GM12878 (cell line): ENCODE measurements around the gene TOGARAM1. TPM values are rescaled to one million over a fixed set of nuclear protein-coding genes. Genes with fewer than 3 reads are reported as not detected.

Experiments used
- ATAC-seq: fragments of 200-7000 bp; cut with Tn5 transposase; 3 replicates; pipeline ENCODE4 v1.9.1; 2020; ENCODE audit warnings: mild to moderate bottlenecking, moderate library complexity
- BruUV-seq: library from RNA; stranded (reverse); fragments of 400-500 nt; replicated peaks from 2 replicates; lab custom pipeline; 2021; lab: Mats Ljungman, UMichigan
- CTCF ChIA-PET: fragments of 300-600 bp; sonication (Branson Sonifier 250); formaldehyde crosslinking; extraction: SDS; loops from one replicate; lab custom pipeline; 2021; ENCODE audit warnings: inconsistent platforms; lab: Yijun Ruan, JAX
- POLR2A ChIA-PET: fragments of 350-600 bp; formaldehyde crosslinking; extraction: SDS; loops from one replicate; lab custom pipeline; 2021; ENCODE audit warnings: inconsistent platforms; lab: Charles Lee
- RAD21 ChIA-PET: fragments of 300-600 bp; sonication (Branson Sonifier 250); formaldehyde crosslinking; loops from one replicate; lab custom pipeline; 2023; ENCODE audit warnings: antibody characterized with exemption; ENCODE audit not compliant: unreplicated experiment; lab: Charles Lee
- SMC1A ChIA-PET: fragments of 300-600 bp; sonication (Branson Sonifier 250); formaldehyde crosslinking; loops from one replicate; lab custom pipeline; 2023; ENCODE audit not compliant: unreplicated experiment, uncharacterized antibody; lab: Charles Lee
- DNase-seq: peaks from one replicate; pipeline ENCODE4 v3.0.0-alpha.2; 2011; ENCODE audit warnings: low read depth, low spot score
- FAIRE-seq: peaks from 3 replicates; lab custom pipeline; 2011; peaks lifted over from hg19 to GRCh38; lab: Jason Lieb, UNC
- H2AFZ ChIP-seq: 2 replicates; pipeline ENCODE4 v1.6.0; 2011; ENCODE audit warnings: low read depth, low read length, control low read depth; ENCODE audit not compliant: control insufficient read depth
- H3K27ac ChIP-seq: 2 replicates; pipeline ENCODE4 v1.5.1; 2011; ENCODE audit warnings: control low read depth; ENCODE audit not compliant: control insufficient read depth, insufficient read depth
- H3K27me3 ChIP-seq, 2 experiments: replicated peaks in 1 of 2; 2 replicates each; pipeline versions ENCODE4 v1.6.0 to v1.6.1; 2011; ENCODE audit warnings: low read length in 1 of 2; ENCODE audit not compliant: control insufficient read depth in 2 of 2, insufficient read depth in 2 of 2
- H3K36me3 ChIP-seq, 2 experiments: 2 replicates each; pipeline ENCODE4 v1.5.1; 2011; ENCODE audit warnings: low read length in 1 of 2; ENCODE audit not compliant: control insufficient read depth in 2 of 2, insufficient read depth in 2 of 2
- H3K4me1 ChIP-seq: 2 replicates; pipeline ENCODE4 v1.6.1; 2011; ENCODE audit warnings: mild to moderate bottlenecking, low read length, moderate library complexity, mixed read lengths; ENCODE audit not compliant: control insufficient read depth, insufficient read depth
- H3K4me2 ChIP-seq: 2 replicates; pipeline ENCODE4 v1.6.0; 2011; ENCODE audit warnings: control low read depth; ENCODE audit not compliant: control insufficient read depth, insufficient read depth
- H3K4me3 ChIP-seq: fragments of 200-600 bp; sonication (generic); 2 replicates; pipeline ENCODE4 v1.5.1; 2016
- H3K79me2 ChIP-seq: 2 replicates; pipeline ENCODE4 v1.6.0; 2011; ENCODE audit warnings: low read length; ENCODE audit not compliant: control insufficient read depth, insufficient read depth
- H3K9ac ChIP-seq: 2 replicates; pipeline ENCODE4 v1.8.0; 2011; ENCODE audit warnings: low read length, control low read depth, mixed read lengths; ENCODE audit not compliant: control insufficient read depth, insufficient read depth
- H3K9me3 ChIP-seq: replicated peaks from 3 replicates; pipeline ENCODE4 v1.5.1; 2011; ENCODE audit warnings: mild to moderate bottlenecking, low read length; ENCODE audit not compliant: control insufficient read depth, insufficient read depth
- H4K20me1 ChIP-seq: 2 replicates; pipeline ENCODE4 v1.6.0; 2011; ENCODE audit not compliant: control insufficient read depth, insufficient read depth
- ASH2L ChIP-seq: fragments of 300-600, 200-600 bp; sonication (generic); IDR thresholded peaks from 2 replicates; pipeline ENCODE4 v1.6.1; 2017; ENCODE audit warnings: low read depth, mild to moderate bottlenecking, borderline replicate concordance
- IRF4 ChIP-seq: IDR thresholded peaks from 2 replicates; pipeline ENCODE4 v1.6.1; 2011; ENCODE audit warnings: low read depth, low read length
- NR2C1 ChIP-seq: fragments of 450-650 bp; IDR thresholded peaks from 2 replicates; pipeline ENCODE4 v1.6.1; 2017; ENCODE audit warnings: antibody characterized with exemption, mild to moderate bottlenecking, moderate library complexity
- RAD51 ChIP-seq: fragments of 450-650 bp; IDR thresholded peaks from 2 replicates; pipeline ENCODE4 v1.6.1; 2016; ENCODE audit warnings: moderate library complexity, mild to moderate bottlenecking, inconsistent platforms
- TAF1 ChIP-seq: IDR thresholded peaks from 2 replicates; pipeline ENCODE4 v1.6.1; 2011; ENCODE audit warnings: mild to moderate bottlenecking, low read depth, low read length, borderline replicate concordance
- WRNIP1 ChIP-seq: IDR thresholded peaks from 2 replicates; pipeline ENCODE4 v1.6.1; 2011; ENCODE audit warnings: low read depth, low read length, improper control_type of control experiment, borderline replicate concordance
- WGBS: methylation state at CpG from one replicate; pipeline ENCODE4 v1.1.6; 2016; ENCODE audit warnings: low lambda C conversion rate; ENCODE audit not compliant: insufficient replicate concordance, insufficient coverage; ENCODE audit errors: missing lambda C conversion rate; 5-methylcytosine and 5-hydroxymethylcytosine counted together
- in situ Hi-C: fragments of 300-500 bp; cut with MboI; formaldehyde crosslinking; loops from 9 replicates; pipeline ENCODE4 v1.14.3; 2018; ENCODE audit warnings: mixed read lengths
- intact Hi-C: fragments of 100-400 bp; cut with micrococcal nuclease; formaldehyde crosslinking; loops from one replicate; pipeline ENCODE4 v1.14.2; 2022; ENCODE audit not compliant: unreplicated experiment
- polyA plus RNA-seq, 11 experiments: library from polyadenylated mRNA; depleted of rRNA in 4 of 11; unstranded in 6 of 11; stranded (reverse) in 5 of 11; fragments of >200 nt; fragmentation: Nextera tagmentation in 4 of 11; fragmentation: Illumina TruSeq in 1 of 11; extraction: Ambion mirVana in 4 of 11; extraction: Trizol in 1 of 11; gene quantifications; 1 replicate in 1 of 11; 2 replicates in 10 of 11; pipeline versions ENCODE4 v1.2.1 to v1.2.3, GENCODE V29; 2011 to 2016; ENCODE audit warnings: inconsistent platforms in 2 of 11, missing spikeins in 2 of 11, low read depth in 1 of 11
- total RNA-seq, 4 experiments: library from RNA; depleted of rRNA in 3 of 4; stranded (reverse); fragments of >200 nt in 3 of 4; fragmentation: Illumina TruSeq in 1 of 4; extraction: Trizol in 1 of 4; gene quantifications; 2 replicates each; pipeline versions ENCODE4 v1.2.1 to v1.2.3, GENCODE V29; 2013 to 2021
- TF ChIP-seq, protein P1 (sequence below): fragments of 450-650 bp; IDR thresholded peaks from 2 replicates; pipeline ENCODE4 v1.6.1; 2017; ENCODE audit warnings: mild to moderate bottlenecking
- TF ChIP-seq, protein P2 (sequence below): fragments of 450-650 bp; IDR thresholded peaks from 2 replicates; pipeline ENCODE4 v1.6.1; 2016; ENCODE audit warnings: mild to moderate bottlenecking

The TOGARAM1 gene
- total and polyA plus RNA-seq, 10 of the 15 experiments (the other 5 are each of a cell fraction or from before 2014, with no cell fraction given) = 2.1 to 14.4 (median 7.2) TPM

DNA sequence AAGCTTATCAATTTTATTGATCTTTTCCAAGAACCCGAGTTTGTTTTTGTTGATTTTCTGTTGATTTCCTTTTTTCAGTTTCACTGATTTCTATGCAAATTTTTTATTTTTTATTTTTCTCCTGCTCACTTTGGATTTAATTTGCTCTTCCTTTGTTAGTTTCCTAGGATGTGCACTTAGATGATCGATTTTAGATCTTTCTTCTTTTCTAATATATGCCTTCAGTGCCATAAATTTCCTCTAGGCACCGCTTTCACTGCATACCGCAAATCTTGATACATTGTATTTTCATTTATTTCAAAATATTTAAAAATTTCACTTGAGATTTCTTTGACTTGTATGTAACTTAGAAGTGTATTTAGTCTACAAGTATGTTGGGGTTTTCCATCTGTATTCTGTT lies 9.5 kb downstream of the TOGARAM1 start:
- peak overlapping the region; percentile 55 for H3K4me3 ChIP-seq
- H3K27me3 ChIP-seq = no peaks in the 10 kb centered on the region
- WGBS = 87% methylated on average over 4 of the region's 4 CpGs
- ChIA-PET SMC1A (no interaction called here), POLR2A (no interaction called here), RAD21 (no interaction called here), CTCF (interaction anchor here (0.6 kb wide), 1 partner anchor 61 kb away, joined by 3 read pairs; no protein-coding TSS in a partner anchor)
- H3K4me2 ChIP-seq = peak overlapping the region; percentile 30
- no peak for DNase-seq
- peak overlapping the region; percentile 27; the same call in 1 of the 2 replicates for H3K27ac ChIP-seq
- no peak for ATAC-seq
- no peak overlapping the region for H2AFZ ChIP-seq
- H3K36me3 ChIP-seq = no peaks in the 10 kb centered on the region
- H4K20me1 ChIP-seq = no peaks in the 10 kb centered on the region
- intact Hi-C loops = no loop called here
- TF ChIP-seq TAF1 (no peak), ASH2L (no peak), IRF4 (no peak), WRNIP1 (no peak), RAD51 (no peak), NR2C1 (no peak)
- TF ChIP-seq, protein P1, sequence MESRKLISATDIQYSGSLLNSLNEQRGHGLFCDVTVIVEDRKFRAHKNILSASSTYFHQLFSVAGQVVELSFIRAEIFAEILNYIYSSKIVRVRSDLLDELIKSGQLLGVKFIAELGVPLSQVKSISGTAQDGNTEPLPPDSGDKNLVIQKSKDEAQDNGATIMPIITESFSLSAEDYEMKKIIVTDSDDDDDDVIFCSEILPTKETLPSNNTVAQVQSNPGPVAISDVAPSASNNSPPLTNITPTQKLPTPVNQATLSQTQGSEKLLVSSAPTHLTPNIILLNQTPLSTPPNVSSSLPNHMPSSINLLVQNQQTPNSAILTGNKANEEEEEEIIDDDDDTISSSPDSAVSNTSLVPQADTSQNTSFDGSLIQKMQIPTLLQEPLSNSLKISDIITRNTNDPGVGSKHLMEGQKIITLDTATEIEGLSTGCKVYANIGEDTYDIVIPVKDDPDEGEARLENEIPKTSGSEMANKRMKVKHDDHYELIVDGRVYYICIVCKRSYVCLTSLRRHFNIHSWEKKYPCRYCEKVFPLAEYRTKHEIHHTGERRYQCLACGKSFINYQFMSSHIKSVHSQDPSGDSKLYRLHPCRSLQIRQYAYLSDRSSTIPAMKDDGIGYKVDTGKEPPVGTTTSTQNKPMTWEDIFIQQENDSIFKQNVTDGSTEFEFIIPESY = peak; percentile 82; the same call in 1 of the 2 replicates
- TF ChIP-seq, protein P2, sequence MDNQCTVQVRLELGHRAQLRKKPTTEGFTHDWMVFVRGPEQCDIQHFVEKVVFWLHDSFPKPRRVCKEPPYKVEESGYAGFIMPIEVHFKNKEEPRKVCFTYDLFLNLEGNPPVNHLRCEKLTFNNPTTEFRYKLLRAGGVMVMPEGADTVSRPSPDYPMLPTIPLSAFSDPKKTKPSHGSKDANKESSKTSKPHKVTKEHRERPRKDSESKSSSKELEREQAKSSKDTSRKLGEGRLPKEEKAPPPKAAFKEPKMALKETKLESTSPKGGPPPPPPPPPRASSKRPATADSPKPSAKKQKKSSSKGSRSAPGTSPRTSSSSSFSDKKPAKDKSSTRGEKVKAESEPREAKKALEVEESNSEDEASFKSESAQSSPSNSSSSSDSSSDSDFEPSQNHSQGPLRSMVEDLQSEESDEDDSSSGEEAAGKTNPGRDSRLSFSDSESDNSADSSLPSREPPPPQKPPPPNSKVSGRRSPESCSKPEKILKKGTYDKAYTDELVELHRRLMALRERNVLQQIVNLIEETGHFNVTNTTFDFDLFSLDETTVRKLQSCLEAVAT = peak; percentile 63; the same call in 1 of the 2 replicates
- TF ChIP-seq, all 136 proteins: peak for 2
- BruUV-seq = no TSS peak
- Histone ChIP-seq H3K9me3 (peaks cover 4% of the 10 kb centered on the region), H3K4me1 (no peaks in the 10 kb centered on the region; the same call in 1 of the 2 replicates), H3K79me2 (peaks cover 70% of the 10 kb centered on the region), H3K9ac (no peak overlapping the region)
- no peak for FAIRE-seq
- in situ Hi-C loops = no loop called here
